ENCODE results near the gene B3GLCT. TPM values are rescaled to one million over a fixed set of nuclear protein-coding genes. Genes with fewer than 3 reads are reported as not detected.

Gene B3GLCT
- total RNA-seq, 1 experiment from 2014 or later, result 3.9 TPM

DNA sequence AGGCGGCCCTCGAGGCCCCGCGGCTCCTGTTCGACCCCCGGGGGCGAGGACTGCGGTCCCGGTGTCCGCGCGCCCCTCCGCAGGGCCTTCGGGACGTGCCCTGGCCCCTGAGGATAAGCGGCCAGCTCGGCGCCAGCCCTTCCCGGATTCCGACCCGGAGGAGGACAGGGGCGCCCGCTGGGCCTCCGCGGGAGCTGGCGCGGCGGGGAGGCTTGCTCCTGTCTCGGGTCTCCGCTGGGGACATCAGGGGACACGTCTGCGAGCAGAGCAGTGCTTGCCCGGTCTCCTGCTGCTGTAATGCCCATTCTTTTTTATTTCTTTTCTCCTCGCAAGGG, 829 bp downstream of the B3GLCT start:
- Histone ChIP-seq H3K4me1 (ENCODE audit: control insufficient read depth in 1 of 2, insufficient read depth in 2 of 2, low read length in 2 of 2) (peaks cover 19 to 31% of the 10 kb centered on the region in 2 experiments), H4K20me1 (ENCODE audit: insufficient read depth) (no peaks in the 10 kb centered on the region), H3K4me2 (ENCODE audit: low read length) (peak overlapping the region; percentile 87), H3K9me2 (ENCODE audit: insufficient read depth) (no peaks in the 10 kb centered on the region), H3K36me3 (ENCODE audit: control insufficient read depth in 1 of 2, insufficient read depth in 2 of 2, low read length in 2 of 2) (no peaks in the 10 kb centered on the region), H3K4me3 (replicated peaks in 1 of 2; ENCODE audit: low read depth in 1 of 2, low read length in 2 of 2) (peak overlapping the region; percentile 57 to 66), H3K27me3 (ENCODE audit: insufficient read depth, low read length) (no peaks in the 10 kb centered on the region), H3K79me2 (ENCODE audit: insufficient read depth, low read length) (no peaks in the 10 kb centered on the region), H3K9ac (ENCODE audit: low read length) (peak overlapping the region; percentile 67), H2AFZ (ENCODE audit: low read depth, low read length, poor library complexity, severe bottlenecking) (no peak overlapping the region), H3K27ac (ENCODE audit: low read depth, low read length) (peak overlapping the region; percentile 100), H3K9me3 (ENCODE audit: control insufficient read depth in 1 of 2, insufficient read depth in 1 of 2, low read depth in 1 of 2, low read length in 2 of 2) (no peaks in the 10 kb centered on the region)
- DNase-seq (ENCODE audit: low read depth, low spot score), result no peak
- no TSS peak for BruUV-seq (replicated peaks)
- ChIA-PET RAD21 (ENCODE audit: low non-redundant PET in 1 of 2, low total read pairs in 2 of 2, uncharacterized antibody in 2 of 2, unreplicated experiment in 2 of 2) (no interaction called here), POLR2A (no interaction called here), CTCF (interaction anchor here (1.2 to 1.3 kb wide), 2 partner anchors 9 to 223 kb away, joined by 3 to 4 read pairs; no protein-coding TSS in a partner anchor)
- peak; percentile 51 for ATAC-seq
- intact Hi-C loops (cut with micrococcal nuclease), result no loop called here
- TF ChIP-seq ZFX (IDR thresholded peaks at IDR 0.05) (peak; percentile 82), JUND (IDR thresholded peaks at IDR 0.05) (no peak), ELF1 (IDR thresholded peaks at IDR 0.05; ENCODE audit: borderline replicate concordance, low read depth) (no peak), CBX3 (IDR thresholded peaks at IDR 0.05; ENCODE audit: low read depth) (no peak)

DNA sequence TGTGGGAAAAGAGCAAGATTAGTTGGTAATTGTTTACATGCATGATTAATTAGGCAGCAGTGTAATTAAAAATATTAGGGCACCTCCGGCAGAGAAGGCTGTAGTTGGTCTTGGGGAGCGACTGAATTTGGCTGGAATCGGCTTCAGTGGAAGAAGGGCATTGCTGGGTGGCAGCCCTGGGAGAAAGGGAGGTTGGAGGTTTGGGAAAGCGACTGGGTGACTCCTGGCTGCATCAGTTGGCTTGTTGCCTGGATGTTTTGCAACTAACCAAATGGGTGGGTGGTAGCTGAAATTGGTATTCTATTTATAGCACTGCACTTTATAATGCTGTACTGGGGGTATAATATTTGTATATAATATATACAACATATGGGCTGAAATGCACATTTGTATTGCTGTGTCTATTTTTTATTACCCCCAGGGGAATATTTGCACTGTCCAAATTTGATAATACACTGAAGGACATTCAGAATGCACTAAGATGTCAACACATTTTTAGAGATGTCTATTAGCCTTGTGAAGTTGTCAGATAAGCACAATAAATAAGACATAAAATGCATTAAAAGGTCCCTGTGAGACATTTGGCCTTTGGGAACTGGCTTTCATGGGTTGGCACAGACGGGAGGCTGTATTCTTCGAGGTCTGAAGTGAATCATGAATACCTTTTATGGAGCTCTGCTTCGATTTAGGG, 1.7 kb downstream of the B3GLCT start:
- no peak for ATAC-seq
- no peaks in the 10 kb centered on the region for H3K36me3 ChIP-seq (ENCODE audit: control insufficient read depth in 1 of 2, insufficient read depth in 2 of 2, low read length in 2 of 2)
- H3K79me2 ChIP-seq (ENCODE audit: insufficient read depth, low read length), result no peaks in the 10 kb centered on the region
- no peak for DNase-seq (ENCODE audit: low read depth, low spot score)
- TF ChIP-seq EGR1 (IDR thresholded peaks at IDR 0.05; ENCODE audit: low read depth) (peak; percentile 48; the same call in 1 of the 2 replicates), CEBPB (IDR thresholded peaks at IDR 0.05; ENCODE audit: low read depth) (peak; percentile 53; the same call in 1 of the 2 replicates), RAD21 (IDR thresholded peaks at IDR 0.05; ENCODE audit: low read depth) (no peak)
- H3K4me3 ChIP-seq (replicated peaks in 1 of 2; ENCODE audit: low read depth in 1 of 2, low read length in 2 of 2), result peak overlapping the region in 1 of 2 experiments; percentile 66
- H2AFZ ChIP-seq (ENCODE audit: low read depth, low read length, poor library complexity, severe bottlenecking), result no peak overlapping the region
- H4K20me1 ChIP-seq (ENCODE audit: insufficient read depth), result no peaks in the 10 kb centered on the region
- H3K9me2 ChIP-seq (ENCODE audit: insufficient read depth), result no peaks in the 10 kb centered on the region
- H3K4me2 ChIP-seq (ENCODE audit: low read length), result peak overlapping the region; percentile 87
- H3K27ac ChIP-seq (ENCODE audit: low read depth, low read length), result peak overlapping the region; percentile 100; the same call in 1 of the 2 replicates
- RAD21 ChIA-PET (ENCODE audit: low non-redundant PET in 1 of 2, low total read pairs in 2 of 2, uncharacterized antibody in 2 of 2, unreplicated experiment in 2 of 2), result no interaction called here
- POLR2A ChIA-PET, result interaction anchor here (1.1 kb wide), 1 partner anchor 31 kb away, joined by 3 read pairs; no protein-coding TSS in a partner anchor
- BruUV-seq (replicated peaks), result no TSS peak
- no peaks in the 10 kb centered on the region for H3K27me3 ChIP-seq (ENCODE audit: insufficient read depth, low read length)
- H3K4me1 ChIP-seq (ENCODE audit: control insufficient read depth in 1 of 2, insufficient read depth in 2 of 2, low read length in 2 of 2), result peaks cover 19 to 31% of the 10 kb centered on the region in 2 experiments
- peak overlapping the region; percentile 67; the same call in 1 of the 2 replicates for H3K9ac ChIP-seq (ENCODE audit: low read length)
- intact Hi-C loops (cut with micrococcal nuclease), result no loop called here
- CTCF ChIA-PET, result interaction anchor here (1.2 kb wide), 1 partner anchor 223 kb away, joined by 4 read pairs; no protein-coding TSS in a partner anchor
- no peaks in the 10 kb centered on the region for H3K9me3 ChIP-seq (ENCODE audit: control insufficient read depth in 1 of 2, insufficient read depth in 1 of 2, low read depth in 1 of 2, low read length in 2 of 2)

Measured in HCT116 (cell line).